ENCODE measurements around the gene CEND1.
A peak's percentile ranks its signal among the peaks of the same experiment; 100 is the strongest.

The CEND1 gene

DNA sequence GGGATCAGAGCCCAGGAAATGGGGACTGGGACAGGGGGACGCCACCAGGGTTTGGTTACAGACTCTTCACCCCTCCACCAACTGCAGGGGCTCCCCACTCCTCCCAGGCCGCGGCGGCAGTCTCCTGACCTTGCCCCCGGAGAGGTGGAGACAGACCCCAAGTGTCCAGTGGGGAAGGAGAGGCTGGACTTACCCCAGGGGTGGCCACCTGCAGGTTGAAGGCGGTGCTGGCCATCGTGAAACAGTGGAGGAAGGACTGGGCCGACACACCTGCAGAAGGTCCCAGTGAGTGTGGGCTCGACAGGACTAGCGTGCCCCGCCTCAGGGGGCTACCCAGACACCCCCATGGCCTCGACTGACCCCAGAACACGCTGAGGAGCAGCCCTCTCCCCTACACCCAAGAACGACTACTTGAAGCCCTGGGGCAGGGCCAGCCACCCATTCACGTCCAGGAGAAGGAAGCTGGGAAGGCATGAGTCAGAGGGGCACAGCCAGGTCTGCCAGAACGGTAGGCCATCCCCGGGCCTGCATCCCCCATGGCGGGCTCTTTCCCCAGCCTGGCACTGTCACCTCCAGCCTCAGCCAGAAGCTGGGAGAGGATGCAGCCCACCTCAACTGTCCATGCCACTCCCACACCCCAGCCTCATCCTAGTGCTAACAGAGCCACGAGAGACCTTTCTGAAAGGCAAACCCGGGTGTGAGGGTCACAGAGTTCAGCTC lies 14.9 kb downstream of the CEND1 start:
- H3K79me1 ChIP-seq (ENCODE audit: low read length) = peaks cover 13% of the 10 kb centered on the region

GRCh38 chr11:773830-774229 lies 16.1 kb downstream of the CEND1 start:
- no peak overlapping the region for H3K56ac ChIP-seq (ENCODE audit: low read length)
- no peak overlapping the region for H4K8ac ChIP-seq (ENCODE audit: low read depth, low read length)
- no peak overlapping the region for H3K4me2 ChIP-seq (ENCODE audit: low read length)
- H4K5ac ChIP-seq (ENCODE audit: low read length) = no peak overlapping the region
- peaks cover 13% of the 10 kb centered on the region for H3K79me1 ChIP-seq (ENCODE audit: low read length)
- H3K27me3 ChIP-seq (ENCODE audit: insufficient read depth, low read length, poor library complexity) = no peaks in the 10 kb centered on the region
- H3K79me2 ChIP-seq (ENCODE audit: control insufficient read depth, insufficient read depth, low read length) = peaks cover 22% of the 10 kb centered on the region
- no peak overlapping the region for H3K23ac ChIP-seq (ENCODE audit: low read length)
- no peak overlapping the region for H2BK5ac ChIP-seq (ENCODE audit: low read length)
- H3K4me1 ChIP-seq (ENCODE audit: control insufficient read depth, low read depth, low read length) = no peaks in the 10 kb centered on the region
- DNase-seq = no peak
- H2BK120ac ChIP-seq (ENCODE audit: low read depth, low read length) = no peak overlapping the region
- H3K4me3 ChIP-seq (ENCODE audit: low read length) = no peak overlapping the region
- H3K36me3 ChIP-seq (ENCODE audit: control insufficient read depth, insufficient read depth, low read length) = peaks cover 2% of the 10 kb centered on the region
- WGBS (ENCODE audit: extremely low coverage, insufficient coverage, low lambda C conversion rate) = no CpG with 5 or more reads among the region's 9 CpGs
- no peak overlapping the region for H3K18ac ChIP-seq (ENCODE audit: low read length)
- no peak overlapping the region for H3K27ac ChIP-seq (ENCODE audit: low read depth, low read length)
- H3K9ac ChIP-seq (ENCODE audit: low read length) = no peak overlapping the region
- H3K4ac ChIP-seq (ENCODE audit: low read depth, low read length) = no peak overlapping the region
- no peak overlapping the region for H2AK5ac ChIP-seq (ENCODE audit: low read length)
- no peak overlapping the region for H2BK15ac ChIP-seq (replicated peaks; ENCODE audit: low read depth)

More for the DNA sequence above, 14.9 kb downstream of the CEND1 start:
- no CpG with 5 or more reads among the region's 20 CpGs for WGBS (ENCODE audit: extremely low coverage, insufficient coverage, low lambda C conversion rate)
- no peak overlapping the region for H4K8ac ChIP-seq (ENCODE audit: low read depth, low read length)
- H3K9ac ChIP-seq (ENCODE audit: low read length) = no peak overlapping the region
- no peaks in the 10 kb centered on the region for H3K4me1 ChIP-seq (ENCODE audit: control insufficient read depth, low read depth, low read length)
- H3K23ac ChIP-seq (ENCODE audit: low read length) = no peak overlapping the region
- H3K27ac ChIP-seq (ENCODE audit: low read depth, low read length) = no peak overlapping the region
- peak overlapping the region; percentile 8 for H3K56ac ChIP-seq (ENCODE audit: low read length)
- H2BK15ac ChIP-seq (replicated peaks; ENCODE audit: low read depth) = no peak overlapping the region
- H3K79me2 ChIP-seq (ENCODE audit: control insufficient read depth, insufficient read depth, low read length) = peaks cover 22% of the 10 kb centered on the region
- H2BK5ac ChIP-seq (ENCODE audit: low read length) = no peak overlapping the region
- no peak overlapping the region for H2BK120ac ChIP-seq (ENCODE audit: low read depth, low read length)
- peaks cover 2% of the 10 kb centered on the region for H3K36me3 ChIP-seq (ENCODE audit: control insufficient read depth, insufficient read depth, low read length)
- DNase-seq = no peak
- H3K27me3 ChIP-seq (ENCODE audit: insufficient read depth, low read length, poor library complexity) = no peaks in the 10 kb centered on the region
- H3K4me2 ChIP-seq (ENCODE audit: low read length) = no peak overlapping the region
- no peak overlapping the region for H3K4me3 ChIP-seq (ENCODE audit: low read length)
- no peak overlapping the region for H3K18ac ChIP-seq (ENCODE audit: low read length)
- no peak overlapping the region for H4K5ac ChIP-seq (ENCODE audit: low read length)
- H2AK5ac ChIP-seq (ENCODE audit: low read length) = no peak overlapping the region
- H3K4ac ChIP-seq (ENCODE audit: low read depth, low read length) = no peak overlapping the region

DNA sequence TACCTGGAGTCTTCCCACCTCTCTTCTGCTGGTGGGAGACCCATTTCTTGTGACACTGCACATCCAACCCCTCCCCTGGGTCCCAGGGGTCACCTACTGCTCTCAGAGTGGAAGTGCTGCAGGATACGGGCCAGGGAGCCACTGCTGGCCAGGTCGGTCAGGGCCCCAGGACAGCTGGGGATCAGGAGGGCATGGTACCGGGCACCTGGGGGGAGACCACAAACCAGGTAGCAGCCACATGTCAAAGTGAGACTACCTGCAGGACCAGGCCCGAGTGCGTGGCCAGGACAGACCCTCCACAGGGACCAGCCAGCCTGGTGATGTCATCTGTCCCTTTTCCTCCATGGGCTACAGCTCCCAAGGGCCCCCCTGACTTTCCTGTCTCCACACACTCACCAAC lies 16.5 kb downstream of the CEND1 start:
- H2BK15ac ChIP-seq (replicated peaks; ENCODE audit: low read depth) = no peak overlapping the region
- peaks cover 13% of the 10 kb centered on the region for H3K79me1 ChIP-seq (ENCODE audit: low read length)
- H3K23ac ChIP-seq (ENCODE audit: low read length) = no peak overlapping the region
- H3K36me3 ChIP-seq (ENCODE audit: control insufficient read depth, insufficient read depth, low read length) = peaks cover 2% of the 10 kb centered on the region
- no peak overlapping the region for H4K8ac ChIP-seq (ENCODE audit: low read depth, low read length)
- H2BK120ac ChIP-seq (ENCODE audit: low read depth, low read length) = no peak overlapping the region
- no peak overlapping the region for H3K27ac ChIP-seq (ENCODE audit: low read depth, low read length)
- no peak overlapping the region for H3K4ac ChIP-seq (ENCODE audit: low read depth, low read length)
- WGBS (ENCODE audit: extremely low coverage, insufficient coverage, low lambda C conversion rate) = no CpG with 5 or more reads among the region's 5 CpGs
- peaks cover 22% of the 10 kb centered on the region for H3K79me2 ChIP-seq (ENCODE audit: control insufficient read depth, insufficient read depth, low read length)
- no peak overlapping the region for H3K18ac ChIP-seq (ENCODE audit: low read length)
- DNase-seq = no peak
- H2BK5ac ChIP-seq (ENCODE audit: low read length) = no peak overlapping the region
- no peak overlapping the region for H3K56ac ChIP-seq (ENCODE audit: low read length)
- no peak overlapping the region for H2AK5ac ChIP-seq (ENCODE audit: low read length)
- H3K27me3 ChIP-seq (ENCODE audit: insufficient read depth, low read length, poor library complexity) = no peaks in the 10 kb centered on the region
- no peak overlapping the region for H3K9ac ChIP-seq (ENCODE audit: low read length)
- H3K4me3 ChIP-seq (ENCODE audit: low read length) = no peak overlapping the region
- H3K4me1 ChIP-seq (ENCODE audit: control insufficient read depth, low read depth, low read length) = no peaks in the 10 kb centered on the region
- H3K4me2 ChIP-seq (ENCODE audit: low read length) = no peak overlapping the region
- no peak overlapping the region for H4K5ac ChIP-seq (ENCODE audit: low read length)

GRCh38 chr11:772429-773390 lies 17.2 kb downstream of the CEND1 start:
- DNase-seq = no peak
- H2BK5ac ChIP-seq (ENCODE audit: low read length) = no peak overlapping the region
- H2BK120ac ChIP-seq (ENCODE audit: low read depth, low read length) = no peak overlapping the region
- no peaks in the 10 kb centered on the region for H3K4me1 ChIP-seq (ENCODE audit: control insufficient read depth, low read depth, low read length)
- no peak overlapping the region for H3K56ac ChIP-seq (ENCODE audit: low read length)
- no peak overlapping the region for H3K9ac ChIP-seq (ENCODE audit: low read length)
- H3K79me2 ChIP-seq (ENCODE audit: control insufficient read depth, insufficient read depth, low read length) = peaks cover 22% of the 10 kb centered on the region
- H3K36me3 ChIP-seq (ENCODE audit: control insufficient read depth, insufficient read depth, low read length) = peaks cover 2% of the 10 kb centered on the region
- H3K4me2 ChIP-seq (ENCODE audit: low read length) = no peak overlapping the region
- no CpG with 5 or more reads among the region's 34 CpGs for WGBS (ENCODE audit: extremely low coverage, insufficient coverage, low lambda C conversion rate)
- no peak overlapping the region for H3K4me3 ChIP-seq (ENCODE audit: low read length)
- no peak overlapping the region for H4K8ac ChIP-seq (ENCODE audit: low read depth, low read length)
- H2BK15ac ChIP-seq (replicated peaks; ENCODE audit: low read depth) = no peak overlapping the region
- H3K4ac ChIP-seq (ENCODE audit: low read depth, low read length) = no peak overlapping the region
- no peak overlapping the region for H3K23ac ChIP-seq (ENCODE audit: low read length)
- peaks cover 13% of the 10 kb centered on the region for H3K79me1 ChIP-seq (ENCODE audit: low read length)
- H2AK5ac ChIP-seq (ENCODE audit: low read length) = no peak overlapping the region
- no peak overlapping the region for H3K18ac ChIP-seq (ENCODE audit: low read length)
- H3K27me3 ChIP-seq (ENCODE audit: insufficient read depth, low read length, poor library complexity) = no peaks in the 10 kb centered on the region
- no peak overlapping the region for H3K27ac ChIP-seq (ENCODE audit: low read depth, low read length)
- no peak overlapping the region for H4K5ac ChIP-seq (ENCODE audit: low read length)

- H2BK15ac ChIP-seq (replicated peaks; ENCODE audit: low read depth) = no peak overlapping the region
- peaks cover 13% of the 10 kb centered on the region for H3K79me1 ChIP-seq (ENCODE audit: low read length)
- no peaks in the 10 kb centered on the region for H3K27me3 ChIP-seq (ENCODE audit: insufficient read depth, low read length, poor library complexity)
- H3K36me3 ChIP-seq (ENCODE audit: control insufficient read depth, insufficient read depth, low read length) = peaks cover 4% of the 10 kb centered on the region
- H3K79me2 ChIP-seq (ENCODE audit: control insufficient read depth, insufficient read depth, low read length) = peaks cover 22% of the 10 kb centered on the region
- no CpG with 5 or more reads among the region's 15 CpGs for WGBS (ENCODE audit: extremely low coverage, insufficient coverage, low lambda C conversion rate)
- H3K23ac ChIP-seq (ENCODE audit: low read length) = no peak overlapping the region
- no peak overlapping the region for H2BK120ac ChIP-seq (ENCODE audit: low read depth, low read length)
- H3K4me2 ChIP-seq (ENCODE audit: low read length) = no peak overlapping the region
- H4K5ac ChIP-seq (ENCODE audit: low read length) = no peak overlapping the region
- no peak for DNase-seq
- H2BK5ac ChIP-seq (ENCODE audit: low read length) = no peak overlapping the region
- H3K27ac ChIP-seq (ENCODE audit: low read depth, low read length) = no peak overlapping the region
- H4K8ac ChIP-seq (ENCODE audit: low read depth, low read length) = no peak overlapping the region
- no peaks in the 10 kb centered on the region for H3K4me1 ChIP-seq (ENCODE audit: control insufficient read depth, low read depth, low read length)
- no peak overlapping the region for H3K4me3 ChIP-seq (ENCODE audit: low read length)
- H3K9ac ChIP-seq (ENCODE audit: low read length) = no peak overlapping the region
- peak overlapping the region; percentile 10 for H3K56ac ChIP-seq (ENCODE audit: low read length)
- H2AK5ac ChIP-seq (ENCODE audit: low read length) = no peak overlapping the region
- H3K18ac ChIP-seq (ENCODE audit: low read length) = no peak overlapping the region
- no peak overlapping the region for H3K4ac ChIP-seq (ENCODE audit: low read depth, low read length)
These were observed 18.2 kb downstream of the CEND1 start for GRCh38 chr11:771617-772204.
